ENCODE data around the gene CCDC183.
"Not testable (repeated sequence)": the region's sequence is repeated elsewhere in the genome, so short reads cannot be mapped to it uniquely, and the experiment has no call there.

CCDC183 gene

GRCh38 chr9:136823136-136824046, 27.3 kb downstream of the CCDC183 start:
- DNase-seq (ENCODE audit: low read depth in 4 of 4, low spot score in 1 of 4): no peak

GRCh38 chr9:136824496-136825225, 28.5 kb downstream of the CCDC183 start:
- no peak for DNase-seq (ENCODE audit: low read depth in 4 of 4, low spot score in 1 of 4)

GRCh38 chr9:136825295-136826187, 29.4 kb downstream of the CCDC183 start:
- no peak for DNase-seq (ENCODE audit: low read depth in 4 of 4, low spot score in 1 of 4)

- DNase-seq (ENCODE audit: low read depth in 4 of 4, low spot score in 1 of 4): no peak
These were observed 30.0 kb downstream of the CCDC183 start for GRCh38 chr9:136826188-136826541.

- no peak for DNase-seq (ENCODE audit: low read depth in 4 of 4, low spot score in 1 of 4)
These were observed 30.8 kb downstream of the CCDC183 start for GRCh38 chr9:136826703-136827582.

GRCh38 chr9:136827794-136828473, 31.8 kb downstream of the CCDC183 start:
- DNase-seq (ENCODE audit: low read depth in 4 of 4, low spot score in 1 of 4): no peak

- no peak for DNase-seq (ENCODE audit: low read depth in 4 of 4, low spot score in 1 of 4)
These were observed 32.5 kb downstream of the CCDC183 start for GRCh38 chr9:136828474-136829140.

GRCh38 chr9:136829412-136829811, 33.3 kb downstream of the CCDC183 start:
- DNase-seq (ENCODE audit: low read depth in 4 of 4, low spot score in 1 of 4): no peak

- DNase-seq (ENCODE audit: low read depth in 4 of 4, low spot score in 1 of 4): no peak
These were observed 34.1 kb downstream of the CCDC183 start for GRCh38 chr9:136829981-136830885.

GRCh38 chr9:136831002-136831719, 35.0 kb downstream of the CCDC183 start:
- DNase-seq (ENCODE audit: low read depth in 4 of 4, low spot score in 1 of 4): no peak

- no peak for DNase-seq (ENCODE audit: low read depth in 4 of 4, low spot score in 1 of 4)
These were observed 35.6 kb downstream of the CCDC183 start for GRCh38 chr9:136831720-136832104.

GRCh38 chr9:136832581-136832980, 36.4 kb downstream of the CCDC183 start:
- no peak for DNase-seq (ENCODE audit: low read depth in 4 of 4, low spot score in 1 of 4)

- DNase-seq (ENCODE audit: low read depth in 4 of 4, low spot score in 1 of 4): not testable (repeated sequence)
These were observed 37.4 kb downstream of the CCDC183 start for GRCh38 chr9:136833381-136834048.

- no peak for DNase-seq (ENCODE audit: low read depth in 4 of 4, low spot score in 1 of 4)
These were observed 39.2 kb downstream of the CCDC183 start for GRCh38 chr9:136835162-136835931.

- DNase-seq (ENCODE audit: low read depth in 4 of 4, low spot score in 1 of 4): no peak
These were observed 40.1 kb downstream of the CCDC183 start for GRCh38 chr9:136835932-136836904.

Measured in stimulated activated CD4-positive, alpha-beta T cell treated with anti-CD3 and anti-CD28 coated beads, Interleukin-1b, Interleukin-23, amount 100 ng/mL, for 24 hours (primary cell).